Right cardiac atrium (tissue), 5 donors: ENCODE measurements around the gene RIPOR3. TPM values are rescaled to one million over a fixed set of nuclear protein-coding genes. Genes with fewer than 3 reads are reported as not detected.
"Not testable (repeated sequence)": the region's sequence is repeated elsewhere in the genome, so short reads cannot be mapped to it uniquely, and the experiment has no call there.

Experiments used
- ATAC-seq, 2 donors: fragments of 200-7000 bp; cut with Tn5 transposase; one replicate each; pipeline versions ENCODE4 v1.8.0 to v1.9.1; 2020; ENCODE audit warnings: moderate library complexity in 2 of 2, mild to moderate bottlenecking in 1 of 2
- DNase-seq, 3 donors: peaks; one replicate each; pipeline ENCODE4 v3.0.0-alpha.2; 2020
- H3K27ac ChIP-seq: one replicate; pipeline ENCODE4 v1.5.1; 2013; ENCODE audit warnings: mild to moderate bottlenecking, low read length, control low read depth, moderate library complexity
- H3K27me3 ChIP-seq: one replicate; pipeline ENCODE4 v1.6.1; 2013; ENCODE audit not compliant: control insufficient read depth, insufficient read depth
- H3K4me1 ChIP-seq: one replicate; pipeline ENCODE4 v1.6.1; 2013; ENCODE audit warnings: low read length; ENCODE audit not compliant: control insufficient read depth, insufficient read depth
- H3K4me3 ChIP-seq: one replicate; pipeline ENCODE4 v1.5.1; 2013; ENCODE audit warnings: low read length, control low read depth
- H3K9me3 ChIP-seq: one replicate; pipeline ENCODE4 v1.6.1; 2013; ENCODE audit warnings: low read length; ENCODE audit not compliant: control insufficient read depth
- WGBS: extraction: QIAGEN DNeasy Blood & Tissue Kit; methylation state at CpG from one replicate; pipeline ENCODE4 v1.1.7; 2013; 5-methylcytosine and 5-hydroxymethylcytosine counted together
- intact Hi-C, 4 donors: fragments of 100-400 bp; cut with DNase I; formaldehyde crosslinking; loops; one replicate each; pipeline versions ENCODE4 v1.11.0 to v1.14.0; 2022 to 2023
- polyA plus RNA-seq: library from polyadenylated mRNA; stranded (reverse); fragments of 200-250 nt; gene quantifications from one replicate; pipeline ENCODE4 v1.2.3, GENCODE V29; 2013
- total RNA-seq, 4 donors: library from RNA; stranded (reverse); fragmentation: NEBNext Ultra II Directional; extraction: Animal tissue kit (Norgen Biotek cat#: 25700); gene quantifications; one replicate each; pipeline ENCODE4 v1.2.1, GENCODE V29; 2021
- donor health status: healthy with polysubstance abuse.
- donor health status: DM: no; HTN: yes; CAD: no.
- donor health status: DM: no; HTN: no; CAD: no.
- donor health status: DM: no; HTN: yes; CAD: no; lungs with severe emphysema.
- donor health status: DM: yes; HTN: yes; CAD: no.

The RIPOR3 gene
- total and polyA plus RNA-seq, 5 donors = 2.1 to 12.9 (median 3.5) TPM

DNA sequence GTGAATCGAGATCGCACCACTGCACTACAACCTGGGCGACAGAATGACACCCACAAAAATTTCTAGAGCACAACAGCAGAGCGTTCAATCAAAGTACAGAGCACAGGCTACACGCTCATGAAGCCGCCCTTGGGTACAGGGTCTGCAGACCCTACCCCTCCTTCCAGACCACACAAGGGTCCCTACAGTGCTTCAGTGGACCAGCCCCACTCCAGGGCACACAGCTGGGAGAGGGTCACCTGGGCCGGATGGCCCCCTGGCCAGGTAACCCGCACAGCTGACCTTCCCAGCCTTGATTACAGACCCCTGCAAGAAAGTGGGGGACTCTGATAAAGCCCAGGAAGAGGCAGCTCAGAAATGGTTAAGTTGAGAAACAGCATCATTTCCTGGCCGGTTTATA is 63.6 kb downstream of the RIPOR3 start:
- Histone ChIP-seq H3K4me3 (no peak overlapping the region), H3K9me3 (no peaks in the 10 kb centered on the region), H3K4me1 (peaks cover 2% of the 10 kb centered on the region), H3K27me3 (no peaks in the 10 kb centered on the region), H3K27ac (no peak overlapping the region)
- intact Hi-C loops = loop anchor here in 3 of 4 donors (10.0 kb wide), 3 partner anchors 77 to 117 kb away; no protein-coding TSS in a partner anchor
- no peak for DNase-seq
- WGBS = 87% methylated on average over 9 of the region's 9 CpGs
- ATAC-seq = no peak

- no peak overlapping the region for H3K27ac ChIP-seq
- intact Hi-C loops = loop anchor here in 3 of 4 donors (10.0 kb wide), 3 partner anchors 79 to 119 kb away; no protein-coding TSS in a partner anchor
- peaks cover under 1% of the 10 kb centered on the region for H3K9me3 ChIP-seq
- peak; percentile 59 for ATAC-seq
- peak; percentile 64 to 83 (median 75) for DNase-seq
- WGBS = 38% methylated on average over 15 of the region's 15 CpGs
- peaks cover 2% of the 10 kb centered on the region for H3K4me1 ChIP-seq
- H3K4me3 ChIP-seq = no peak overlapping the region
- no peaks in the 10 kb centered on the region for H3K27me3 ChIP-seq
Measured at GRCh38 chr20:50625986-50626677, 65.2 kb downstream of the RIPOR3 start.

DNA sequence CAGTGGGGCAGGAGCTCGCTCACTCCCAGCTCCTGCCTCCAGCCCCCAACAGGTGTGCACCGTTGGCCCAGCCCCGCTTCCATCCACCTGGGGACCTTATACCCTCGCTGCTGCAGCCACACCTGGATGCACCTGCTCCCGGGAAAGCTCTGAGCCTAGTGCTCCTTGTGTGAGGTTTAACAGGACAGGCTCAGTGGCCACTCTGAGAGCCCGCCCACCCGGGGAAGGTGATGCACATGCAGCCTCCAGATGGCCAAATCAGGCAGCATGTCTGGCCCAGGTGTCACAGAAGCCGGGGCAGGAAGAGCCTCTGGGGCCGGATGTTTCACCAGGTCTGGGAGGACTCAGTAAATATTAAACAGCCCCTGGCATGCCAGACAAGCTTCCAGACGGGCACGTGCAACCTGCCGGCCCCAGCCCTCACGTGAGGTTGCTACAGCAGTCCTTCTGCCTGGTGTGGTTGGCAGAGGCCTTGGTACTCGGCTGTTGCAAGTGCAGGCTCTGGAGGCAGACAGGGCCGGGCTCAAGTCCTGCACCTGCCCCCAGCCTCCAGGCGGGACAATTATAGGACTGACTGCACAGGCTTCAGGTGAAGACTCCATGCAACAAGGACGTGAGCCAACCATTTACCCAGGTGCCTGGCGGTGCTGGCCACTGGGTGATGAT is 66.9 kb downstream of the RIPOR3 start:
- Histone ChIP-seq H3K27me3 (no peaks in the 10 kb centered on the region), H3K4me3 (no peak overlapping the region), H3K27ac (no peak overlapping the region), H3K9me3 (peaks cover 2% of the 10 kb centered on the region), H3K4me1 (peaks cover 2% of the 10 kb centered on the region)
- WGBS = 88% methylated on average over 18 of the region's 18 CpGs
- intact Hi-C loops = loop anchor here in 3 of 4 donors (10.0 kb wide), 3 partner anchors 80 to 120 kb away; no protein-coding TSS in a partner anchor
- ATAC-seq (no peak), DNase-seq (peak in 1 of 3 donors; percentile 56)

- Histone ChIP-seq H3K27ac (no peak overlapping the region), H3K27me3 (no peaks in the 10 kb centered on the region), H3K4me1 (peaks cover under 1% of the 10 kb centered on the region), H3K4me3 (no peak overlapping the region), H3K9me3 (peaks cover 2% of the 10 kb centered on the region)
- 85% methylated on average over 4 of the region's 4 CpGs for WGBS
- ATAC-seq = no peak
- DNase-seq = peak in 2 of 3 donors; percentile 3 to 14
- intact Hi-C loops = loop anchor here in 3 of 4 donors (10.0 kb wide), 3 partner anchors 84 to 124 kb away; no protein-coding TSS in a partner anchor
Measured at GRCh38 chr20:50621068-50621665, 70.2 kb downstream of the RIPOR3 start.

DNA sequence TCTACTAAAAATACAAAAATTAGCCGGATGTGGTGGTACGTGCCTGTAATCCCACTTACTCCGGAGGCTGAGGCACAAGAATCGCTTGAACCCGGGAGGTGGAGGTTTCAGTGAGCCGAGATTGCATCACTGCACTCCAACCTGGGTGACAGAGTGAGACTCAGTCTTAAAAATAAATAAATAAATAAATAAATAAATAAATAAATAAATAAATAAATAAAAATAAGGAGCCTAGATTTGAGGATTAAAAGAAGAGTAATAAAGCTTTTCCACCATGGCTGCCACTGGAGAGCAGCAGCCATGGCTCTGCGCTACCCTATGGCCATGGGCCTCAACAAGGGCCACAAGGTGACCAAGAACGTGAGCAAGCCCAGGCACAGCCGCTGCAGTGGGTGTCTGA is 70.9 kb downstream of the RIPOR3 start:
- not testable (repeated sequence) for ATAC-seq, H3K4me1 ChIP-seq, H3K9me3 ChIP-seq, H3K4me3 ChIP-seq, H3K27me3 ChIP-seq, H3K27ac ChIP-seq
- DNase-seq = peak in 1 of 3 donors; percentile 11
- WGBS = 96% methylated on average over 9 of the region's 9 CpGs
- intact Hi-C loops = loop anchor here in 3 of 4 donors (10.0 kb wide), 3 partner anchors 84 to 124 kb away; no protein-coding TSS in a partner anchor

GRCh38 chr20:50618537-50618936 is 72.8 kb downstream of the RIPOR3 start:
- no peak overlapping the region for H3K27ac ChIP-seq
- intact Hi-C loops = no loop called here
- H3K4me1 ChIP-seq = no peaks in the 10 kb centered on the region
- H3K9me3 ChIP-seq = peaks cover 2% of the 10 kb centered on the region
- WGBS = 98% methylated on average over 1 of the region's 1 CpG
- no peaks in the 10 kb centered on the region for H3K27me3 ChIP-seq
- DNase-seq (no peak), ATAC-seq (no peak)
- no peak overlapping the region for H3K4me3 ChIP-seq

DNA sequence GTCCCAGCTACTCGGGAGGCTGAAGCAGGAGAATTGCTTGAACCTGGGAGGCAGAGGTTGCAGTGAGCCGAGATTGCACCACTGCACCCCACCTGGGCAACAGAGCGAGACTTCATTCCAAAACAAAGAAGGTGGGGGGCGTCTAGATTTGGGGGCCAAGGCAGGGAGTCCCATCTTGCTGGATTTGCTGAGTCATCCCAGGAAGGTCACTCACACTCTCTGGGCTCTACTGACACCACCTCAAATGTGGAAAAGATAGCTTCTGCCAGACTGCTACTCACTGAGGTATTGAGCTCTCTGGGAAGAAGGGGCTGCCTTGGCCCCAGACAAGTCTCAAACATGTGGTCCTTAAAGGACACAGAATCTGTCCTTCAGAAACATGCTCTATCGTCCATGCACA is 74.3 kb downstream of the RIPOR3 start:
- Histone ChIP-seq H3K4me3 (no peak overlapping the region), H3K4me1 (no peaks in the 10 kb centered on the region), H3K9me3 (peaks cover 2% of the 10 kb centered on the region), H3K27ac (no peak overlapping the region), H3K27me3 (no peaks in the 10 kb centered on the region)
- DNase-seq (peak in 2 of 3 donors; percentile 3 to 8), ATAC-seq (no peak)
- intact Hi-C loops = no loop called here
- whole genome bisulfite sequencing = 91% methylated on average over 5 of the region's 5 CpGs

- Histone ChIP-seq H3K4me1 (no peaks in the 10 kb centered on the region), H3K27ac (no peak overlapping the region), H3K9me3 (no peaks in the 10 kb centered on the region), H3K4me3 (no peak overlapping the region), H3K27me3 (no peaks in the 10 kb centered on the region)
- 65% methylated on average over 6 of the region's 6 CpGs for WGBS
- ATAC-seq (no peak), DNase-seq (no peak)
- intact Hi-C loops = no loop called here
Measured at GRCh38 chr20:50615407-50615806, 75.9 kb downstream of the RIPOR3 start.

DNA sequence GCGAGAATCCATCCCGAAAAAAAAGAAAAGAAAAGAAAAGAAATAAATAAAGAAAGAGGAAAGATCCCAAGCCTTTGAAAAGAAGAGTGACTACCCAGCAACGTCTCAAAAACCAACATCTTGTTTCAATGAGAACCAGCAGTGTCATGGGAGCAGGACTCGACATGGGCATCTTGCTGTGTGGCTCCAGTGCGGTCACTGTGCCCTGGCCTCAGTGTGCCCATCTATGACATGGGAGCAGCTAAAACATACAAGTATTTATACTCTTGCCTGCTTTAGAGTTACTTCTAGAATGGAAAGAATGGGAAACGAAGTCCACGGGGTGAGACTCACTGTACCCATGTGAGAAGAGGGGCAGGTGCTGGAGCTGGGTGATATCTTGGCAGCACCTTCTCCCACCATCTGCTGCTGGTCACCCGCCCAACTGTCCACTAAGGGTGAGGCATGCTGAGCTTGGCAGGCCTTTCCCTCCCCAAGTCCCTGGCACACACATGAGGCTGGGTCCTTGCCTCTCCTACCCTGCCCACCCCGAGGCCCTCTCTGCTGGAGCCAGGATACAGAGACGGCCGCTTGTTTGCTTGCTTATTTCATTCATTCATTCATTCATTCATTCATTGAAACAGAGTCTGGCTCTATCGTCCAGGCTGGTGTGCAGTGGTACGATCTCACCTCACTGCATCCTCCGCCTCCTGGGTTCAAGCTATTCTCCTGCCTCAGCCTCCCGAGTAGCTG is 77.7 kb downstream of the RIPOR3 start:
- Histone ChIP-seq H3K27me3 (no peaks in the 10 kb centered on the region), H3K4me1 (no peaks in the 10 kb centered on the region), H3K4me3 (no peak overlapping the region), H3K9me3 (no peaks in the 10 kb centered on the region), H3K27ac (no peak overlapping the region)
- intact Hi-C loops = no loop called here
- WGBS = 93% methylated on average over 15 of the region's 15 CpGs
- DNase-seq (peak in 2 of 3 donors; percentile 4 to 30), ATAC-seq (no peak)

DNA sequence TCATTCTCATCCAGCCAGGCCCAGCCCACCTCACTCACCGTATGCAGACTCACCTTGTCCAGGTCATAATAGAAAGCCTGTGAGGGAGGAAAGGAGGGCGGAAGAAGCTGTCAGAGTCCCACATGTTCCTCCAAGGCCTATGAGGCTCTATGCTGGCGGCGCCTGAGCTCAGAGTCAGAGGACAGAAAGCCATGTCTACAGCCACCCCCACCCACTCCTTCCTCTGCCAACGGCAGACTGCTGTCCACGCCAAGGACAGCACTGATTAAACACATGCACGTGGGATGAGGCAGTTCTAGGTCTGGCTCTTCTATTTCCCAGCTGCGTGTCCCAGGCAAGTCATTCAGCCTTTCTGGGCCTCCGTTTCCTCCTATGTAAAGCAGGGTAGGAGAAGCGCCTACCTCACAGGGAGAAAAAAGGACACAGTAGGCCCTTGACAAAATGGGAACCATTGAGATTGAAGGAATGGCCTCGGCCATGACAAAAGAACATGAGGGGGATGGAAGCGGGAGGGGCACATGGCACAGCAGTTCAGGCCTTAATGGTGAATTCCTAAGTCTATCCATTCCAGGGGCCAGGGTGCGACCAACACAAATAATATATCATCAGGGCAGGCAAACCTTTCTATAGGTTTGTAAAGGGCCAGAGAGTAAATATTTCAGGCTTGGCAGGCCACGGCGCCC is 80.1 kb downstream of the RIPOR3 start:
- no peaks in the 10 kb centered on the region for H3K27me3 ChIP-seq
- no peaks in the 10 kb centered on the region for H3K4me1 ChIP-seq
- WGBS = 71% methylated on average over 15 of the region's 15 CpGs
- ATAC-seq = peak; percentile 38 to 82
- no peak overlapping the region for H3K4me3 ChIP-seq
- intact Hi-C loops = no loop called here
- no peak overlapping the region for H3K27ac ChIP-seq
- peak in 2 of 3 donors; percentile 73 to 81 for DNase-seq
- H3K9me3 ChIP-seq = no peaks in the 10 kb centered on the region
